GM18858 (cell line): ENCODE results near the gene MYMX.
"Not testable (repeated sequence)": the region's sequence is repeated elsewhere in the genome, so short reads cannot be mapped to it uniquely, and the experiment has no call there.

Experiments used
- ATAC-seq: cut with Tn5 transposase; IDR thresholded peaks from one replicate; pipeline ENCODE4 v1.9.1; 2021; ENCODE audit not compliant: unreplicated experiment

Gene MYMX

DNA sequence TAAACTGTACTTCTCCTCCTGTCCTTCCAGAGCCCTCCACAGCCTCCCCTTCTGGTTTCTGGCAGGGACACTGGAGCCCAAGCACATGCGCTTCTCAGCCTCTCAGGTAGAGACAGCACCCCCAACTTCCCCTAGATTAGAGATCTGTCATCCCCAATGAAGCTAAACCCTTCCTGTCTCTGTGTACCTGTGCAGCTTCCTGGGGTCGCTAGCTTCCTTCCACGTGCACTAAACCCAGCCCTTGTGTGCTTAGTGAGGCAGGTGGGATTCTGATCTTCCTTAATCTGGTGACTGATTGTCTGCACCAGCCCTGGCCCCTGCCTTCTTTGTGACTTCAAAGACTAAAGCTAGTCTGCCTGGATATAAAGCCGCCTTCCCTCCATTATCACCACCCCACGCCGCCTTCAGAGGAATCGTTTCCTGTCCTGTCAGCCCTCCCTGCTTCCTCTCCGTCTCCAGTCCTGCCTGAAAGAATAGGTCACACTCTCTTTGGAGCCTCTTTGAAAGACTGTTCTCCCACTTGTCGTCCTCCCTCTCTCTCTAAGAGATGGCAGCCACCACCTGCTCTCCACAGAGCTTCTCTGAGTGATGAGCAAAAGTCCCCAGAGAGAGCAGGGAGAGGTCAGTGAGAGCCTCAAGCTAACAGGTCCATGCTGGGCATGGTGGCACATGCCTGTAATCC is 30.6 kb upstream of the MYMX start:
- ATAC-seq, result no peak

DNA sequence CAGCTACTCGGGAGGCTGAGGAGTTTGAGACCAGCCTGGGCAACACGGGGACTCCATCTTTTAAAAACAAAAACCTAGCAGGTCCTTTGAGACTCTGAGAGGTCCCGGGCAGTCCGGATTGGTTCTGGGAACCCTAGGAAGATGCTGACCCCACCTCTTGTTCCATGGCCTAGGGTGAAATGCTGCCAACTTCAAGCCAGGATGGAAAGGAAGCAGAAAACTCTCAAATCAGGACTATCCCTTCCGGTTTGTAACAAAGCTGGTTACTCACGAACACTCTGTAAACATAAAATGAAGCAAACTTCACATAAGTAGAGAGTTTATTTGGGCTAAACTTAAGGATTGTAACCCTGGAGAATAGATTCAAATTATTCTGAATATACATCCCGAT is 30.1 kb upstream of the MYMX start:
- no peak for ATAC-seq

DNA sequence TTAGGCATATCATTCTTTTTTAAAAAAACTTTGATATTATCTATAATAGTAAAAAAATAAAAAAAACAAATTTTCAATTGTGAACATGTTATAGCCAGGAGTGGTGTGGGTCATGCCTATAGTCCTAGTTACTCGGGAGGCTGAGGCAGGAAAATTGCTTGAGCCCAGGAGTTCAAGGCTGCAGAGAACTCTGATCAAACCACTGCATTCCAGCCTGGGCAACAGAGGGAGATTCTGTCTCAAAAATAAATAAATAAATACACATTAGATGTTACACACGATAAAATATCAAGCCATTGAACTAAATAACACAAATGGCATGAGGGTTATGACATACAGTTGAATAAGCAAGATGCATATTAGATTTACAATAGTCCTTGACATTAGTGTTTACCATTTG is 27.9 kb upstream of the MYMX start:
- ATAC-seq, result no peak

DNA sequence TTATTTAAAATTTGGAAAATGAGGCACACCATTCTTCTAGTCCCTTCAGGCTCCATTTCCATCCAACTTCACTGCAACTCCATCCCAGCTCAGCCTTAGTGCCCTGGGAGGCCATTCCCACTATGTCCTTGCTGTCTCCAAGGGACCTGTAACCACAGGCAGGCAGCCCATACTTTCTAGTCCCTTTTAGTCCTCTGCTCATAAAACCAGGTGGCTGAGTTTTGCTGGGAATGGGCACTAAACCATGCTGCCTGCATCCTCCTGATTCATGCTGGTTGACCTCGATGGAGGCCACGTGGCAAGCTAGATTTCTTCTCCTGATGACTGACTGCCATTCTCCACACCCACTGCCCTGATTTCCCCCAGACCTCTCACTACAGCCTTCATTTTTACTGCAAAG is 27.5 kb upstream of the MYMX start:
- ATAC-seq, result no peak

GRCh38 chr6:44190715-44191114 is 26.0 kb upstream of the MYMX start:
- ATAC-seq, result peak; percentile 53

DNA sequence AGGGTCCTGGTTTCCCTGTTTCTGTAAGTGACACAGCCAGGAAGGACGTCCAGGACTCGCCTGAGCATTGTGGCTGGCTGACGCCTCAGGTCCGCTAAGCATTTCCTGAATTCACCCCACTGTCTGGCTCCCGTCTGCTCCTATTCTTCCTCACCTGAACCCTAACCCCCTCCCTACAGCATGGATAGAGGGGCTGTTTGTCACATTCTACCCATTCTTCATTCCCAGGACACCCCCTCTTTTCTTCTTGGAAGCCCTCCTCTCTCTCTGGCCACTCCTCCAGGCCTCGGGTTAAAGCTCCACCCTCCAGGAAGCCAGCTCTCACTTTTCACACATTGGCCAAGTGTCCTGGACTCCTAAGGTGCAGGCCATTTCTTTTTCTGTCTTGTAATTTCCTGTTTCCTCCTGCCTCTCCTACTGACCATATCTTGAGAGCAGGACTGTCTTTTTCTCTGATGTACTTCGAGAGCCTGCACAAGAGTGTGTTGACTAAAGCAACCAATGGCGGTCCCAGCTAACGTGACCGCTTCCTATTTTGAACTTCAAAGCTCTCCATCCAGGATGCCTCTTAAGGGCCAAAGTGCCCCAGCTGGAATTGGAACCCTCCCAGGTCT is 24.2 kb upstream of the MYMX start:
- no peak for ATAC-seq

DNA sequence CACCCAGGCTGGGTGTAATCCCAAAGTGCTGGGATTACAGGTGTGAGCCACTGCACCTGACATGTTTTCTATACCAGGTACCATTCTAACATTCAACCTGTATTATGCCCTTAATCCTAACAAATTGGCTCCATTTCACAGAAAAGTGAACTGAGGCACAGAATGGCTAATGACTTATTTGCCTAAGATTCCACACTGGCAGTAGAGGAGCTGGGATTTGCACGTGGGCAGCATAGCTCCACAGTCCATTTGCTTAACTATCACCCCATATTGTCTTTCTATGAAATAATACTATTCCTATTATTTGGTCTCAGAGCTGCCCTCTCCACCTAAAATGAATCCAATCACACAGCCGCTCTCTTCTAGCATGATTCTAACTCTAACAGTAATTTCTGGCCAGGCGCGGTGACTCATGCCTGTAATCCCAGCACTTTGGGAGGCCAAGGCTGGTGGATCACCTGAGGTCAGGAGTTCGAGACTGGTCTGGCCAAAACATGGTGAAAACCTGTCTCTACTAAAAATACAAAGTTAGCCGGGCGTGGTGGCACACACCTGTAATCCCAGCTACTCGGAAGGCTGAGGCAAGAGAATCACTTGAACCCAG is 23.3 kb upstream of the MYMX start:
- ATAC-seq, result no peak

- no peak for ATAC-seq
Observed at GRCh38 chr6:44194326-44194725, 22.4 kb upstream of the MYMX start.

- not testable (repeated sequence) for ATAC-seq
Observed at GRCh38 chr6:44196351-44196750, 20.4 kb upstream of the MYMX start.

- no peak for ATAC-seq
Observed at GRCh38 chr6:44198684-44199083, 18.0 kb upstream of the MYMX start.

GRCh38 chr6:44199883-44200282 is 16.8 kb upstream of the MYMX start:
- ATAC-seq, result no peak

GRCh38 chr6:44201200-44201599 is 15.5 kb upstream of the MYMX start:
- ATAC-seq, result no peak

DNA sequence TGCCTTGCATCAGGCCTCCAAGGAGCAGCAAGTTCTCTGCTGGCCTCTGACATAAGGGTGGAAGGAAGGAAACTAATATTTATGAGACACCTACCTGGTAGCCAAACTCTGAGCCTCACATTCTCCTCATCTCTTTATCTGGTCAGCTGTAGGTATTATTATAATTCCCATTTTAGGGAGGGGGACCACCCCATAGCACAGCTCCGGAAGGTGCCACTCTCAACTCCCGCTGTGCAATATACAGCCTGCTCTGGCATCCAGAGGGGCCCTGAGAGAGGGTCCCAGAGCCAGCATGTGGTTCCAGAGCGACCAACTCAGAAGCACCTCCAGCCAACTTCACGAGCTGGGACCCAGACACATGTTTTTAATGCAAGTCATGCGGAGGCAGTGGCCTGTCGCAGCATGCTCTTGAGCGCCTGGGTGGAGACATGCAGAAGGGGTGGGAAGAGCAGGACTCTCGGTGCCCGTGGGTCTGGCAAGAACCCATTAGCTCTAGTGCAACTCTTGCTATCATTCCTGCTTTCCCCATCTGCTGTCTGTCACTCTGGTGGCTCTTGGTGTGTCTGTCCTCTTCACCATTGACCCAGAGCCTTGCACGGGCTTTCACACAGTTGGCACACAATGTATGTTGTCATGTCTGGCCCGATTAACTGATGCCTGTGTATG is 15.0 kb upstream of the MYMX start:
- no peak for ATAC-seq

DNA sequence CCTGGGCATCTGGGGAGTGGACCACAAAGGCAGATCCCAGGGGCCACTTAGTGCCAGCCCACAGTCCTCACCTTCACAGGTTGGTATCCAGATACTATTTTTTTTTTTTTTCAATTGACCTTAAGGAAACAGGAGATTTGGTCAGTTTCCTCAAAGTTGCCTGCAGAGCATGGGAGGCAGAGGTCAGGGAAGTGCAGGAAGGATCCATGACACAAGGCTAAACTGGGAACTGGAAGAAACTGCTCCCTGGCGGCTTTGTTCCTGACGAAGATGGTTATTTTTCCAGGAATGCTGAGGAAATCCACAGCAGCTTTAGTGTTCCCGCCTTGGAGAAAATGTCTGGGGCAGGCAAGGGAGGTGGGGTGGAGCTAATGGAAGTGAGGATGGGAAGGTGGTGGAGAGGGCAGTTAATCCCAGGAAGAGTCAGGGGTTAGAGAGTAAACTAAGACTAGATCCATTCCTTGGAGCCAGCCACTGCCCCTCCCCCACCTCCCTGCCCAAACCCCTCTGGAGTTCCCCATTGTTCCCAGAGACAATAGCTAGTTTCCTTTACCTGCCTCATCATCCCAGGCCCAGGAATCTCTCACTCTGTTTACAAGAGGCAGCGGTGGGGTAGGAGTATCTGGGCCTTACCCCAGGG is 14.3 kb upstream of the MYMX start:
- no peak for ATAC-seq

DNA sequence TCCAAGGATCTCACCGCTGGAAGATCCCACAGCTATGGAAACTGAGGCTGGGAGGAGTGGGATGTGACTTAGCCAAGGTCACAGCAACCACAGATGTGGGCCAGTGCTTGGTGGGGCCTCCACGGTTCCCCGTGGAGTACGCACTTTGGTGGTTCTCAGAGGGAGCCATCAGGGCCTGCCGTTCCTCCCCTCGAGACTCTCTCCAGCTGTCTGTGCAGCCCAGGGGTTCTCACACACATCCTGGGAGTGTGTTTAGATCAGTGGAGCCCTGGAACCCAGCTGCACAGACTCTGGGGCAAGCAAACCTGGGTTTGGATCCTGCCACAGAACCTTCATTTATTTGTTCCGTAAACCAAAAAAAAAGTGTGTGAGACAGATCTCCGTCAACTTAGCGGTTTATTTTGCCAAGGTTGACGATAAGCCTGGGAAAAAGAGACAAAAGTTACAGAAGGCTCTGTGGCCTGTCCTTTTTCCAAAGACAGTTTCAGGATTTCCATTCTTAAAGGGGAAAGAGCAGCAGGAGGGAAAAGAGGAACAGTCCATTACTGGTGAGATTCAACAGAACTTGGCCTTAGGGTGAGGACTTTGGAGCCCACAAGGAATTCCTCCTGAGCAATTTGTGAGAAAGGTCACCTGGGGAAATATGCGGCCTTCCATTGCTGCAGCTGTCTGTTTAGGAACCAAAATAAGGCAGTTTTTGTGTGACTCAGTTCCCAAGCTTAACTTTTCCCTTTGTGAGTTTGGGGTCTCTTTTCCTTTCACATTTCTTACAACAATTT is 13.6 kb upstream of the MYMX start:
- ATAC-seq, result no peak

- ATAC-seq, result no peak
Observed at GRCh38 chr6:44203955-44204354, 12.8 kb upstream of the MYMX start.

DNA sequence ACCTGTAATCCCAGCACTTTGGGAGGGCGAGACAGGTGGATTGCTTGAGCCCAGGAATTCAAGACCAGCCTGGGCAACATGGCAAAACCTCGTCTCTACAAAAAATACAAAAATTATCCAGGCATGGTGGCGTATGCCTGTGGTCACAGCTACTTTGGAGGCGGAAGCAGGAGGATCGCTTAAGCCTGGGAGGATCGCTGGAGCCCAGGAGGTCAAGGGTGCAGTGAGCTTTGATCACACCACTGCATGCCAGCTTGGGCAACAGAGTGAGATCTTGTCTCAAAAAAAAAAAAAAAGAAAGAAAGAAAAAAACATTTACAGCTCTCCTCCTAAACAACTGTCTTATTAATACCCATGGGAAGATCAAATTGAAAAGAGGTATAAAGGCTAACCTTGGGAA is 8.8 kb upstream of the MYMX start:
- no peak for ATAC-seq

GRCh38 chr6:44211284-44211683 is 5.4 kb upstream of the MYMX start:
- ATAC-seq, result no peak

DNA sequence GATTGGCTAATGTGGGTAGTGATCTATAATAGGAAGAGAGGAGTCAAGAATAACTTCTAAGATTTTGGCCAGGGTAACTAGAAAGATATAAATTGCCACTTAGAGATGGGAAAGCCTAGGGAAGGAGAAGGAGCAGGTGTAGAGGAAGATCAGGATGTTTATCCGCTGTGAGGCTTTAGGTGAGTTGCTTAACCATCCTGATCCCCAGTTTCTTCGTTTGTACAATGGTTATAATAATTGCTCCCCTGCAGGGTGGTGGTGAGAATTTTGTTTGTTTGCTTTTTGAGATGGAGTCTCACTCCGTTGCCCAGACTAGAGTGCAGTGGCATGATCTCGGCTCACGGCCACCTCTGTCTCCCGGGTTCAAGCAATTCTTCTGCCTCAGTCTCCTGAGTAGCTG is 2.4 kb upstream of the MYMX start:
- no peak for ATAC-seq

DNA sequence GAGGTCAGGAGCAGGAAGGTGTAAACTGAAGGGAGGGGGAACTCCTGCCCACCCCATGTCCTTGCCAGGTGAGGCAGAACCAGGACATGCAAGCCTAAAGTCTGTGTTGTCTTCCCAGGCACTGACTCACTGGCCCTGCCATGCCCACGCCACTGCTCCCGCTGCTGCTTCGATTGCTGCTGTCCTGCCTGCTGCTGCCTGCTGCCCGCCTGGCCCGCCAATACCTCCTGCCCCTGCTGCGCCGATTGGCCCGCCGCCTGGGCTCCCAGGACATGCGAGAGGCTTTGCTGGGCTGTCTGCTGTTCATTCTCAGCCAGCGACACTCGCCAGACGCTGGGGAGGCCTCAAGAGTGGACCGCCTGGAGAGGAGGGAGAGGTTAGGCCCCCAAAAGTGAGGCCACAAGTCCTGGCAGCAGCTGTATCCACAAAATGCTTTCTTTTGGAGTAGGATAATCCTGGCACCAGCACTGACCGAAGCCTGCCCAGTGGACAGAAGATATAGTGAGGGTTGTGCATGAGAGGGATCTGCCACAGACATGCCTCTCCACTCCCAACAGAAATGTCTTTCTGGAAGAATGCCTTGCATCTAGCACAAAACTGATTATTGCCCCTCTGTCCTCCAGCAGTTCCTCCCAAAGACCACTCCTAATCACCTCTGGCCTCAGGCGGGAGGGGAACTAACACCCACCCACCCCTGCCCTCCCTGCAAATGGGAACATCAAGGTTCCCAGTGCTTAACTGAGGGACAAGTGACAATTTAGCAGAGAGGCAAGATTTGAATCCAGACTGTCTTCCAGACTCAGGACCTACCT is 812 bp downstream of the MYMX start:
- no peak for ATAC-seq
